ENCODE measurements around the gene SMYD3. TPM values are rescaled to one million over a fixed set of nuclear protein-coding genes. Genes with fewer than 3 reads are reported as not detected.

SMYD3 gene
- total and polyA plus RNA-seq, 9 donors: 8.0 to 13.9 (median 9.6) TPM

DNA sequence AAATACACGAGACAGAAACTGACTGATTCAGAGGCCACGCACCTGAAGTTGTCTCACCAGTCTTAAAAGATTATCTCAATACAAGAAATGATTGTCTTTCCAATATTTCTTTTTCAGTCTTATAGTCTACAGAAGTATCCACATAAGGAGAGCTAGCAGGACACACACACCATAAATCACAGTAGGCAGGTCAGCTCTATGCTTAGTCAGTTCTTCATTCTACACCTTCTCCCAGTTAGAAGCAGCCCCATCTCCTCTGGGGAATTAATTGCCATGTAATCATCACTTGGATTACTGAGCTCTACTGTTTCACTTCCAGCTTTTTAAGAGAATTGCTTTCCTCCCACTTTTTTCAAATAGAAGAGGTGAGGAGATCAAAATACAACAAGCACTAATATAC, 59.6 kb downstream of the SMYD3 start:
- H3K4me3 ChIP-seq (ENCODE audit: low read length): no peak overlapping the region
- no peaks in the 10 kb centered on the region for H3K36me3 ChIP-seq (ENCODE audit: control insufficient read depth, insufficient read depth, low read length)
- no peaks in the 10 kb centered on the region for H3K27me3 ChIP-seq (ENCODE audit: control insufficient read depth, insufficient read depth, low read length)
- no peak for DNase-seq
- H3K4me1 ChIP-seq (ENCODE audit: control insufficient read depth, insufficient read depth, low read length): no peaks in the 10 kb centered on the region
- H3K27ac ChIP-seq (ENCODE audit: low read length): no peak overlapping the region
- H3K9me3 ChIP-seq (replicated peaks; ENCODE audit: control insufficient read depth, low read depth, low read length): no peaks in the 10 kb centered on the region
- WGBS (ENCODE audit: insufficient coverage): 80% methylated on average over 1 of the region's 2 CpGs

DNA sequence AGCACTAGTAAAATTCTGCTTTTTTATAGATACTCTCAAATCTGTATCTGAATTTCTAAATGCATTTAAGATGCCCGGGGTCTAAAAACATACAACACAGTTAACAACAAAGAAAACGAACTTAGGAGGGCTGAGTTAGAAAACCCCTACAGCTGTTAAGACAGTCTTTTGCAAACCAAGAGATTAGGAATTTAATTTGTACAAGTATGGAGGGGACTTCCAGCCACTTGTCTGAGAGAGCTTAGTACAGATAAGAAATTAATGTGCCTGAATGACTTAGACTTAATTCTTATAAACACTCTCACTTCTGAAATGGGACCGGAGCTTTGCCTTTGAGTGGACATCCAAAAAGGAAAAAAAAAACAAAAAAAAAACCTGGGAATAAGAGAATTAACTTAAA, 61.6 kb downstream of the SMYD3 start:
- no peak for DNase-seq

DNA sequence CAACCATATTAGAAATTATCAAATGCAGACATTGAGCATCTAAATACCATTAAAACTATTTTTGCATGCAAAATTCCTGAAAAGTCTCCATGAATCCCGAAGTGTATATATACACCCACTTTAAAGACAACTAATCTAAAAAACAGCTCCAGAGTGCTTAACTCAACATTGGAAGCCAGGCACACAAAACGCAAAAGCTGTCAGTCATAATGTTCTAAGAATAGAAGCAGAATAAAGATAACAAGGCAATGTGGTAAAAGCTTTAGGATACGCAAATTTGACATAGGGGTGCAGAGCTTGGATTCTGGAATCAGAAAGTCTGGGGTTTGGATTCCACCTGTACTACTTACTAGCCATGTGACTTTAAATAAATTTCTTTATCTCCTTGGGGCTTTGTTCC, 62.5 kb downstream of the SMYD3 start:
- H3K9me3 ChIP-seq (replicated peaks; ENCODE audit: control insufficient read depth, low read depth, low read length): no peaks in the 10 kb centered on the region
- no peak for DNase-seq
- no peak overlapping the region for H3K27ac ChIP-seq (ENCODE audit: low read length)
- H3K27me3 ChIP-seq (ENCODE audit: control insufficient read depth, insufficient read depth, low read length): no peaks in the 10 kb centered on the region
- no peaks in the 10 kb centered on the region for H3K36me3 ChIP-seq (ENCODE audit: control insufficient read depth, insufficient read depth, low read length)
- no peak overlapping the region for H3K4me3 ChIP-seq (ENCODE audit: low read length)
- no peaks in the 10 kb centered on the region for H3K4me1 ChIP-seq (ENCODE audit: control insufficient read depth, insufficient read depth, low read length)
- WGBS (ENCODE audit: insufficient coverage): no CpG with 5 or more reads among the region's 3 CpGs

More for the DNA sequence above, 61.6 kb downstream of the SMYD3 start:
- H3K4me1 ChIP-seq (ENCODE audit: control insufficient read depth, insufficient read depth, low read length): no peaks in the 10 kb centered on the region
- no peaks in the 10 kb centered on the region for H3K27me3 ChIP-seq (ENCODE audit: control insufficient read depth, insufficient read depth, low read length)
- H3K4me3 ChIP-seq (ENCODE audit: low read length): no peak overlapping the region
- no peaks in the 10 kb centered on the region for H3K36me3 ChIP-seq (ENCODE audit: control insufficient read depth, insufficient read depth, low read length)
- no CpG with 5 or more reads among the region's 3 CpGs for WGBS (ENCODE audit: insufficient coverage)
- no peak overlapping the region for H3K27ac ChIP-seq (ENCODE audit: low read length)
- no peaks in the 10 kb centered on the region for H3K9me3 ChIP-seq (replicated peaks; ENCODE audit: control insufficient read depth, low read depth, low read length)

DNA sequence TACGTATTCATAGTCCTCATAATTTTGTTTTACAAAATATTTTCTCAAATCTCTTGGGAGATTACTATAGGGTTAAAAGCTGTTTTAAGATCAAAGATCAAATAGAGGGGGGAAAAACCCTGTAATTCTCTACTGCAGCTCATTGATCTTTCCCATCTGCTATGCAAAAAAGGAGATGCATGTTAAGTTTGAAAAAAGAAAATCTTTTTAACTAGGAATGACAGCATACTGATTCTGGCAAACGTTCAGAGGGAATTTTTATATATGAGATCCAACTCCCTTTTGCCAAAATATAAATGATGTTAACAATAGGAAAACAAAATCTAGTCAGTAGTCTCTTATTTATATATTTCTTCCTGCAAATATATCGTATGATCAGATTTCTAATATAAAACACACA, 69.1 kb downstream of the SMYD3 start:
- H3K27me3 ChIP-seq (ENCODE audit: control insufficient read depth, insufficient read depth, low read length): no peaks in the 10 kb centered on the region
- no peaks in the 10 kb centered on the region for H3K9me3 ChIP-seq (replicated peaks; ENCODE audit: control insufficient read depth, low read depth, low read length)
- H3K36me3 ChIP-seq (ENCODE audit: control insufficient read depth, insufficient read depth, low read length): no peaks in the 10 kb centered on the region
- H3K4me3 ChIP-seq (ENCODE audit: low read length): no peak overlapping the region
- H3K4me1 ChIP-seq (ENCODE audit: control insufficient read depth, insufficient read depth, low read length): no peaks in the 10 kb centered on the region
- no CpG with 5 or more reads among the region's 3 CpGs for WGBS (ENCODE audit: insufficient coverage)
- peak; percentile 46 for DNase-seq
- H3K27ac ChIP-seq (ENCODE audit: low read length): no peak overlapping the region

DNA sequence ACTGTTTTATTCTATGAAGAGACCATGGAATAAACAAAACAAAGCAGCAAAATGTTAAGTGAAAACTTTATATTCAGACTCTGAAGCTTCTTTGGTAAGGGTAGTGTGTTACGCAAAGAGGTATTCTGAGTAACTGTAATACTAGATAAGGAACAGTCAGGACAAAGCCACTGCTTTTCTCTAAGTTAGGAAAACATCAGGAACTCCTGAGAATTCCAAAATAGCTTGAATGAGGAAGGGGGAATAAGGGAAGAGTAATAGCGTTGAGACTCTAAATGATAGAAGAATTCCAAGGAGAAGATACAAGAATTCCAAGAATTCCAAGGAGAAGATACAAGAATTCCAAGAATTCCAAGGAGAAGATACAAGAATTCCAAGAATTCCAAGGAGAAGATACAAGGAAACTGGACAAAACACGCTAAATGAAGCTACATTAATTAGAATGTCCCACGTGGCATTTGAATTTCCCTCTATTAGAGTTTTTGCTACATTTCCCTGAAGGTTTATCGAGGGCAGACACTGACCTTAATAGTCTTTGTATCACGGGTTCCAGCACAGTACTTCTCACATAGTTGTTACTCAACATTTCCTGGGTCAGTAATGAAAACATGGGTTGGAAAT, 71.5 kb downstream of the SMYD3 start:
- H3K27me3 ChIP-seq (ENCODE audit: control insufficient read depth, insufficient read depth, low read length): no peaks in the 10 kb centered on the region
- no peaks in the 10 kb centered on the region for H3K4me1 ChIP-seq (ENCODE audit: control insufficient read depth, insufficient read depth, low read length)
- DNase-seq: no peak
- H3K36me3 ChIP-seq (ENCODE audit: control insufficient read depth, insufficient read depth, low read length): no peaks in the 10 kb centered on the region
- 20% methylated on average over 1 of the region's 6 CpGs for WGBS (ENCODE audit: insufficient coverage)
- no peak overlapping the region for H3K4me3 ChIP-seq (ENCODE audit: low read length)
- H3K9me3 ChIP-seq (replicated peaks; ENCODE audit: control insufficient read depth, low read depth, low read length): no peaks in the 10 kb centered on the region
- no peak overlapping the region for H3K27ac ChIP-seq (ENCODE audit: low read length)

DNA sequence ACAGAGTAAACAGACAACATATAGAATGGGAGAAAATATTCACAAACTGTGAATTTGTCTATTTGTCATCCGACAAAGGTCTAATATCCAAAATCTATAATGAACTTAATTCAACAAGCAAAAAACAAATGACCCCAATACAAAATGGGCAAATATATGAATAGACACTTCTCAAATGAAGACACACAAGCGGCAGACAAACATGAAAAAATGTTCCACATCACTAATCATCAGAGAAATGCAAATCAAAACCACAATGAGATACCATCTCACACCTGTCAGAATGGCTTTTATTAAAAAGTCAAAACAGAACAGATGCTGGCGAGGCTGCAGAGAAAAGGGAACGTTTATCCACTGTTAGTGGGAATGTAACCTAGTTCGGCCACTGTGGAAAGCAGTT, 72.7 kb downstream of the SMYD3 start:
- Histone ChIP-seq H3K36me3 (ENCODE audit: control insufficient read depth, insufficient read depth, low read length) (no peaks in the 10 kb centered on the region), H3K4me1 (ENCODE audit: control insufficient read depth, insufficient read depth, low read length) (no peaks in the 10 kb centered on the region), H3K9me3 (replicated peaks; ENCODE audit: control insufficient read depth, low read depth, low read length) (no peaks in the 10 kb centered on the region), H3K27ac (ENCODE audit: low read length) (no peak overlapping the region), H3K27me3 (ENCODE audit: control insufficient read depth, insufficient read depth, low read length) (no peaks in the 10 kb centered on the region), H3K4me3 (ENCODE audit: low read length) (no peak overlapping the region)
- DNase-seq: no peak
- WGBS (ENCODE audit: insufficient coverage): 100% methylated on average over 1 of the region's 5 CpGs

DNA sequence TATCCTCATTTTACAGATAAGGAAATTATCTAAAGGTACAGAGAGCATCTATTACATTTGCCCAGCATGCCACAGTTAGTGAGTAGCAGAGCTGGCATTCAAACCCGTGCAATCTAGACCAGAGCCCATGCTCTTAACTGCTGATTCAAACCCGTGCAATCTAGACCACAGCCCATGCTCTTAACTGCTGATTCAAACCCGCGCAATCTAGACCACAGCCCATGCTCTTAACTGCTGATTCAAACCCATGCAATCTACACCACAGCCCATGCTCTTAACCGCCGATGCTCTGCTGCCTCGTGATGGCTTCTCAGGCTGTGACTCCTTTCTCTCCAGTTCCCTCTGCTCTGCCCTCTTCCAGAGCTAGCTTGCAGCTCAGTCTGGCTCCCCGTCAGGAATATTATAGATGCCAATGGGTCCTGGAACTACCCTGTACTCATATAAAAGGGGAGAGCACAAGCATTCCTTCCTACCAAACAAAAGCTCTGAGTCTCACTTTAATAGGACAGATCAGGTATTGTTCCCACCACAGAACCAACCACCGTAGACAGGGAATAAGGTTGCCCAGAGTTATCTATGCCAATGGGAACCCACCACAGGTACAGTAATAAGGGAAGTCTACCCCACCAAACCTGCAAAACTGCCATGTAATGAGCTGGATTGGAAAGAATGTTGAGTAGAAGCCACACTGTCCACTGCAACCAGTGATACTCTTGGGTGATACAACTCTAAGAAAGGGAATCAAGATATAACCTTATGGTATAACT, 78.4 kb downstream of the SMYD3 start:
- no peak overlapping the region for H3K4me3 ChIP-seq (ENCODE audit: low read length)
- no peak for DNase-seq
- no peaks in the 10 kb centered on the region for H3K4me1 ChIP-seq (ENCODE audit: control insufficient read depth, insufficient read depth, low read length)
- H3K27me3 ChIP-seq (ENCODE audit: control insufficient read depth, insufficient read depth, low read length): no peaks in the 10 kb centered on the region
- WGBS (ENCODE audit: insufficient coverage): 82% methylated on average over 6 of the region's 9 CpGs
- no peaks in the 10 kb centered on the region for H3K36me3 ChIP-seq (ENCODE audit: control insufficient read depth, insufficient read depth, low read length)
- H3K9me3 ChIP-seq (replicated peaks; ENCODE audit: control insufficient read depth, low read depth, low read length): no peaks in the 10 kb centered on the region
- no peak overlapping the region for H3K27ac ChIP-seq (ENCODE audit: low read length)

DNA sequence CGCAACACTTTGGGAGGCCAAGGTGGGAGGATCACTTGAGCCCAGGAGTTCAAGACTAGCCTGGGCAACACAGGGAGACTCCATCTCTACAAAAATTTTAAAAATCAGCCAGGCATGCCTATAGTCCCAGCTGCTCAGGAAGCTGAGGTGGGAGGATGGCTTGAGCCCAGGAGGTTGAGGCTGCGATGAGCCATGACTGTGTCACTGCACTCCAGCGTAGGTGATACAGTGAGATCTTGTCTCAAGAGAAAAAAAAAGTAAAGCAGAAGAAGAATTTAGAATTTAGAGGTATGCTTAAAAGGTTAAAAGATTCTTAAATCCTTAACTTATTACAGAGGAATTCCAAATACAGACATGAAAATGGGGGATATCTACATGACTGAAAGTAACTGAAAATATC, 79.5 kb downstream of the SMYD3 start:
- DNase-seq: no peak
- no peak overlapping the region for H3K27ac ChIP-seq (ENCODE audit: low read length)
- no peaks in the 10 kb centered on the region for H3K27me3 ChIP-seq (ENCODE audit: control insufficient read depth, insufficient read depth, low read length)
- WGBS (ENCODE audit: insufficient coverage): 90% methylated on average over 2 of the region's 3 CpGs
- H3K4me3 ChIP-seq (ENCODE audit: low read length): no peak overlapping the region
- H3K4me1 ChIP-seq (ENCODE audit: control insufficient read depth, insufficient read depth, low read length): no peaks in the 10 kb centered on the region
- no peaks in the 10 kb centered on the region for H3K9me3 ChIP-seq (replicated peaks; ENCODE audit: control insufficient read depth, low read depth, low read length)
- H3K36me3 ChIP-seq (ENCODE audit: control insufficient read depth, insufficient read depth, low read length): no peaks in the 10 kb centered on the region

DNA sequence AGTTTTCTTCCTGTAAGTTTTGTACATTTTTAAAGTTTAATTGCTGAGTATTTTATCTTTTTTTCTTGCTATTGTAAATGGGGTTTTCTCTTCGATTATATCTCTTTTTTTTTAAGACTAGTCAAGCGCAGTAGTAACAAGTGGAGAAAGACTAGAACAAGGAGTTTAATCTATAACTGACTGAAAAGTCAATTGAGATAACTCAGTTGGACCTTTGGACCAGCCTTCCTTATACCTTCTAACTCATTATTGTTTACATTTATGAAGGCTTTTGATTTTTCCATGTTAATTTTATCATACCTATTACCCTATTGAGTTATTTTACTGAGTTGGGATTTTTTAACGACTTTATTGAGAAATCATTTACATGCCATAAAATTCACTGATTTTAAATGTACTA, 81.2 kb downstream of the SMYD3 start:
- H3K4me1 ChIP-seq (ENCODE audit: control insufficient read depth, insufficient read depth, low read length): no peaks in the 10 kb centered on the region
- no peaks in the 10 kb centered on the region for H3K9me3 ChIP-seq (replicated peaks; ENCODE audit: control insufficient read depth, low read depth, low read length)
- no peaks in the 10 kb centered on the region for H3K36me3 ChIP-seq (ENCODE audit: control insufficient read depth, insufficient read depth, low read length)
- no peak overlapping the region for H3K27ac ChIP-seq (ENCODE audit: low read length)
- DNase-seq: no peak
- no CpG with 5 or more reads among the region's 3 CpGs for WGBS (ENCODE audit: insufficient coverage)
- no peak overlapping the region for H3K4me3 ChIP-seq (ENCODE audit: low read length)
- H3K27me3 ChIP-seq (ENCODE audit: control insufficient read depth, insufficient read depth, low read length): no peaks in the 10 kb centered on the region

DNA sequence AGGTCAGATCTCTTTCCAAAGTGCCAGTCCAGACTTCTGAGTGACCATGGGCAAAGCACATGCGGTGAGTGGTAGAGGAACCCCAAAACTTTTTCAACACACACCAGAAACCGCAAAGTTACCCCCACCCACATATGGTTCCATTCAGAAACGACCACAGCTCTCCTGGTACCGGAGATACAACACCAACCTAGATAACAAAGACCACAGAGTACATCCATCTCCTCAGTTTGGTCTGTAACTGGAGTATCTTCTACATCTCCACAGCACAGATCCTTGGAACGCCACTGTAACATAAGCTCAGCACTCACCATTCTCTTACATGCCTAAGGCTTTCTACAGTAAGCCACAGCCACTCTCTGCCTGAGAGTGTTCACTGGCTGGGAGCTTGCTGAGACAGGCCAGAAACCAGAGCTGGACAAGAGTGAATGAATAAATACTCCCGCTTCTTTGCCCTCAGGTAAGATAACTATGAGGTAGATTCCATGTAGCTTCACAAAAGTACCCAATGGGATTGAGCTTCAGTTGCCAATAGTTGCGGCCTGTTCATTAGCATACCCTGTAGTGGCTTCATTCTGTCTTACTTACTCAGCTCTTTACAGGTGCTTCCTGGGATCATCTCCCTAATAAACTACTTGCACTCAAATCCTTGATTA, 81.8 kb downstream of the SMYD3 start:
- H3K27ac ChIP-seq (ENCODE audit: low read length): no peak overlapping the region
- DNase-seq: no peak
- 97% methylated on average over 5 of the region's 7 CpGs for WGBS (ENCODE audit: insufficient coverage)
- H3K4me1 ChIP-seq (ENCODE audit: control insufficient read depth, insufficient read depth, low read length): no peaks in the 10 kb centered on the region
- H3K27me3 ChIP-seq (ENCODE audit: control insufficient read depth, insufficient read depth, low read length): no peaks in the 10 kb centered on the region
- no peak overlapping the region for H3K4me3 ChIP-seq (ENCODE audit: low read length)
- H3K36me3 ChIP-seq (ENCODE audit: control insufficient read depth, insufficient read depth, low read length): no peaks in the 10 kb centered on the region
- H3K9me3 ChIP-seq (replicated peaks; ENCODE audit: control insufficient read depth, low read depth, low read length): no peaks in the 10 kb centered on the region
